AG09309 (cell line): ENCODE results near the gene DISP2.
A peak's percentile ranks its signal among the peaks of the same experiment; 100 is the strongest.

Experiments
- DNase-seq: peaks from one replicate; pipeline ENCODE4 v3.0.0-alpha.2; 2010; ENCODE audit warnings: low read depth
- H3K4me3 ChIP-seq: 2 replicates; pipeline ENCODE4 v1.5.1; 2011; ENCODE audit warnings: mild to moderate bottlenecking, low read depth, low read length, moderate library complexity; ENCODE audit not compliant: control insufficient read depth
- TF ChIP-seq, protein P1 (sequence below): IDR thresholded peaks from 2 replicates; pipeline ENCODE4 v1.5.1; 2011; ENCODE audit warnings: mild to moderate bottlenecking, low read depth, low read length, inconsistent platforms; ENCODE audit not compliant: insufficient read depth, control insufficient read depth; ENCODE audit errors: missing control alignments

DISP2 gene

DNA sequence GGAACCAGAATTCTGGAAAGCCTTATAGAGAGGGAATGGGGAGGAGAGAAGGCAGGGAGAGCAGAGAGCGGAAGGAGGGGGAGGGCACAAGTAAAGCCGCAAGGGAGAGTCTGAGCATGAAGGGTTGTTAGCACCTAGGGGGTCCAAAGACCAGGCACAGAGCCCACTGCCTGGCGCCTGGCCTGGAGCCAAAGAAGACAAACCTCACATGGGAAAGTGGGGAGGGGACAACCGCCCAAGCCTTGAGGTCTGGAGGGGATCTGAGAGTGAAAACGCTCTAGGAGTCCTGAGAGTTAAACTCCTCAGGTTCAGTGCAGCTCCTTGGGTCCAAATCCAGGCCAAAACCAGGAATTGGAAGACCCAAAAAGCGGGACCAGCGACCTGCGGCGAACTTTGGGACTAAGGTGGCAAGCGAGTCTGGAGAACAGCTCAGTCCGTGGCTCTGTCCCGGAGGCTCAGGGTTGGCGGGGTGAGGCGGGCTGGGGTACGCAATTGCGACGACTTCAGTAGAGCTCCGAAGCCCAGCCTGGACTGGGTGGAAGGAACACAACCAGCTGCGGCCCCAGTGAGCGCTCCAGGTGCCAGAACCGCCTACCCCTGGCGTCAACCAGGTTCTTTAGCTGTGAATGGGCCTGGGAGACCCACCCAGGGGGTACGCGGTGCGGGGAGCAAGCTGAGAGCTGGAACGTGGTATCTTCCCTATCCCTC lies 35.3 kb upstream of the DISP2 start:
- no peak for DNase-seq
- no peak overlapping the region for H3K4me3 ChIP-seq
- TF ChIP-seq, protein P1, sequence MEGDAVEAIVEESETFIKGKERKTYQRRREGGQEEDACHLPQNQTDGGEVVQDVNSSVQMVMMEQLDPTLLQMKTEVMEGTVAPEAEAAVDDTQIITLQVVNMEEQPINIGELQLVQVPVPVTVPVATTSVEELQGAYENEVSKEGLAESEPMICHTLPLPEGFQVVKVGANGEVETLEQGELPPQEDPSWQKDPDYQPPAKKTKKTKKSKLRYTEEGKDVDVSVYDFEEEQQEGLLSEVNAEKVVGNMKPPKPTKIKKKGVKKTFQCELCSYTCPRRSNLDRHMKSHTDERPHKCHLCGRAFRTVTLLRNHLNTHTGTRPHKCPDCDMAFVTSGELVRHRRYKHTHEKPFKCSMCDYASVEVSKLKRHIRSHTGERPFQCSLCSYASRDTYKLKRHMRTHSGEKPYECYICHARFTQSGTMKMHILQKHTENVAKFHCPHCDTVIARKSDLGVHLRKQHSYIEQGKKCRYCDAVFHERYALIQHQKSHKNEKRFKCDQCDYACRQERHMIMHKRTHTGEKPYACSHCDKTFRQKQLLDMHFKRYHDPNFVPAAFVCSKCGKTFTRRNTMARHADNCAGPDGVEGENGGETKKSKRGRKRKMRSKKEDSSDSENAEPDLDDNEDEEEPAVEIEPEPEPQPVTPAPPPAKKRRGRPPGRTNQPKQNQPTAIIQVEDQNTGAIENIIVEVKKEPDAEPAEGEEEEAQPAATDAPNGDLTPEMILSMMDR, result no peak

DNA sequence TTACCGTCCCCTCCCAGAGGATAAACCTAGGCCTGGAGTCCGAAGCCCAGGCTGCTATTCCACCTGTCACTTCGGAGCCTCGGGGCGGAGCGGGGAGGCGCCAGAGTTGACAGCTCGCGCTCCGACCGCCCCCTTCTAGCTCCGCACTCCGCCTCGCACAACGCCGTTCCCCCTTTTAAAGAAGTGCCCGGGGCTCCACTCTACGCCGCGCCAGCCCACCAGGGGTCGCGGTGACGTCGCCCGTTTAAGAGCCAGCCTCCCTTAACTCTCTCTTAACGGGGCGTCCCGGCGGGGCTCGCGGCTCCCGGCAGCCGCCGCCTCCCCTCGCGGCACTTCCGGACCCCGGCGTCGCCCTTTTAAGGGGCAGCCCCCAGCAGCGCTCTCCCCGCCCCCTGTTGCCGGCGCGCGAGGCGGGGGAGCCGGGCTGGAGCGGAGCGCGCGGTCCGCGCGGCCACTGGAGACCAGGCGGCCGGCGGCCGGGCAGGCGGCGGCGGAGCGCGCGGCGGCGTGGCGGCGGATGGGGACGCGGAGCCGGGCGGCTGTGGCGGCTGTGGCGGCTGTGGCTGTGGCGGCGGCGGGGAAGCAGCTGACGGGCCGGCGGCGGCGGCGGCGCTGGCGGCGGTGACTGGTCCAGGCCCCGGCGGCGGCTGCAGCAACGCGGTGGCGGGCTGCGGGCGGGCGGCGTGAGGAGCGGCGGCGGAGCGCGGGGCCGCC lies 34.6 kb upstream of the DISP2 start, which contains the start of gene INAFM2:
Gene INAFM2 (plus strand): TSS at position 454 of the 714 bp plus-strand sequence. CDS start 364 bp downstream, outside the sequence.
- H3K4me3 ChIP-seq, result peak within 1 kb of the TSS; percentile 71
- TF ChIP-seq, protein P1, result peak; percentile 56
- peak; percentile 45 for DNase-seq

DNA sequence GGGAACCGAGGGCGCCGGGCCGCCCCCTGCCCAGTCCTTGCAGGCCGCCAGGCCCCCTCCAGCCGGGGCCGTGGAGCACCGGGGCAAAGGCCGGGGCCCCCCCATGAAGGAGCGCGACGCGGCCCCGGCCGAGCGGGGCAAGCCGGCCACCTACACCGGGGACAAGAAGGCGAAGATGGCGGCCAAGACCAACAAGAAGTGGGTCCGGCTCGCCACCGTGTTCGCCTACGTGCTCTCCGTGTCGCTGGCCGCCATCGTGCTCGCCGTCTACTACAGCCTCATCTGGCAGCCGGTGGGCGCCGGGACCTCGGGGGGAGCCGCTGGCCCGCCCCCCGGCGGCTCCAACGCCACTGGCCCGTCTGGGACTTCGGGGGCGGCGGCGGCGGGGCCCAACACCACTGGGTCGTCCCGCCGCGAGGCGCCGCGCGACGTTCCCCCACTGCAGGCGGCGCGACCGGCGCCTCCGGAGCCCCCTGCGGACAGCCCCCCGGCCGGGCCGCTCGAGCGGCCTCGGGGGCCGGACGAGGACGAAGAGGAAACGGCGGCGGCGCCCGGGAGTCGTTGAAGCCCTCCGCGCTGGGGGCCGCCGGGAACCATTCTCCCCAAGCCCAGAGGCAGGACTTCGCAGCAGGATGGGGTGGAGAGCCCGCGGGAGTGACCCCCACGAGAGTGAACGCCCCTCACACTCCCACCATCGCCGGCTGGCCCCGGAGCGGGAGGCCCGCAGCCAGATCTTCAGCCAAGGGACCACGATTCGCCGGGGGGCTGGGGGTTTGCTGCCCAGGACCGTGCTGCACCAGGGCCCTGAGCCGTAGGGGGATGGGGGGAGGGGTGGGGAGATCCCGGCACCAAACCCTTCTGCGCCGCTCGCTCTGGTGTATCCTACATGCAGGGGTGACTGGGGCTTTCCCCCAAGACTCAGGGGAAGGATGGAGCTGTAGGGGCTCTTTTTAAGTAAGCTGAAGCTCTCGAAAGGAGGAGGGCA lies 33.8 kb upstream of the DISP2 start:
- TF ChIP-seq, protein P1, result no peak
- peak overlapping the region; percentile 71 for H3K4me3 ChIP-seq

DNA sequence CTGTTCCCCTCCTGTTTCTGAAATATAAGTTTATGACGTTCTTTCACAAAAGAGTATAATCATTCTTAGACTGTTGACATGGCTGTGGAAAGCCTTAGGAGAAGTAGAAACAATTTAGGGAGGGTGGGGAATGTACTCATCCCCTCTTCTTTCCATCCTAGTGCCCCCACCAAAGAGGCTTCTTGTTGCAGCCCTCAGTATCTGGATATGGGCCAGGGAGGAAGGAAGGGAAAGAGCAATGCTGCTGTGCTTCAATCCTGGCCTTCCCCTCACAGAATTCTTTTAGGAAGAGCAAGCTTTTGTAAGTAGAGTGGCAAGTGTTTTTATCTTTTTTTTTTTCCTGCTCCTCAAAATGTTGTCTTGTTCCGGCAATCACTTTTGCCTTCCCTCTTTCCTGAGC lies 32.8 kb upstream of the DISP2 start:
- TF ChIP-seq, protein P1, result no peak
- H3K4me3 ChIP-seq, result no peak overlapping the region; the same call in 1 of the 2 replicates
- DNase-seq, result no peak

More for the DNA sequence above, 33.8 kb upstream of the DISP2 start:
- no peak for DNase-seq

DNA sequence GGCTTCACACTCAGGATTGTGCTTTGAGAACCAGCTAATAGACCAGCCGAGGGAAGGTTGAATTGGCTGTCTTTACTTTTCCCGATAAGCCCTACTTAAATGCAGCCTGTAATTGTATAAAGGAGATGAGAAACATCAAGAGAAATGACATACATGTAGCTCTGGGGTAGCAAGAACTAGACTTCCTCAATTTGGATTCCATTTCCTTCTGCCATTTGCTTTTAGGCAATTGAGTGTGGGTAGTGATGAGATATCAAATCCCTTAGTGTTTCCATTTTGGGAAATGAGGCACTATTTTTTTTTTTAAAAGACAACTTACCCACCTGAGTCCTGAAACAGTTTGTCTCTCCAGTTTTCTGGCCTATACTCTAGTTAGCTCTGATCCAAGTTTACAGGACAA lies 32.3 kb upstream of the DISP2 start:
- DNase-seq, result no peak
- no peak overlapping the region for H3K4me3 ChIP-seq
- TF ChIP-seq, protein P1, result no peak

DNA sequence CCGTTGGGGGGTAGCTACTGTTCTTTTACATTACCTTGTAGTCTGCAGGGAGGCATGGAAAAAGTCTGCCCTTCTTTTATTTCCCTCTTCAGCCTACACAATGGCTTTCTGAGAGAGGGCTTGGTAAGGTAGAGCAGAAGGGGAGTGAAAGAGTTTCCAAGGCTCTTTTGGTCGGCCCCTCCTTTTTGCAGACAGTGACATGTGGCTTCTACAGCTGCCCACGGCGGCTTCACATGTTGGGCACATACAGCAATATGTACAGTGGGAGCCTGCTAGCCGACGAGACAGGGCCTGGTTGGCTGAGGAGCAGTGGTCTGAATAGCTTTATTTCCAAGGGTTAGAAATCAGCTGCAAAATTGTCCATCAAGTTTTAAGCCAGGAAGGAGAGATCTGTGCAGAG lies 30.6 kb upstream of the DISP2 start:
- no peak overlapping the region for H3K4me3 ChIP-seq
- DNase-seq, result no peak
- TF ChIP-seq, protein P1, result no peak
